ENCODE measurements around the gene ACLY.
"Not testable (repeated sequence)": the region's sequence is repeated elsewhere in the genome, so short reads cannot be mapped to it uniquely, and the experiment has no call there.

ACLY gene

GRCh38 chr17:41910701-41911391 lies 7.9 kb downstream of the ACLY start:
- no peak for DNase-seq

GRCh38 chr17:41909088-41909487 lies 9.7 kb downstream of the ACLY start:
- DNase-seq = no peak

- no peak for DNase-seq
Measured at GRCh38 chr17:41907633-41908539, 10.9 kb downstream of the ACLY start.

GRCh38 chr17:41907185-41907556 lies 11.6 kb downstream of the ACLY start:
- DNase-seq = no peak

GRCh38 chr17:41906465-41907184 lies 12.1 kb downstream of the ACLY start:
- no peak for DNase-seq

- no peak for DNase-seq
Measured at GRCh38 chr17:41905172-41905571, 13.6 kb downstream of the ACLY start.

- no peak for DNase-seq
Measured at GRCh38 chr17:41904242-41904841, 14.4 kb downstream of the ACLY start.

GRCh38 chr17:41901646-41902045 lies 17.1 kb downstream of the ACLY start:
- DNase-seq = no peak

GRCh38 chr17:41896726-41897125 lies 22.0 kb downstream of the ACLY start:
- DNase-seq = no peak

- DNase-seq = no peak
Measured at GRCh38 chr17:41895617-41896016, 23.1 kb downstream of the ACLY start.

GRCh38 chr17:41894791-41895331 lies 23.9 kb downstream of the ACLY start:
- no peak for DNase-seq

- no peak for DNase-seq
Measured at GRCh38 chr17:41893384-41893783, 25.4 kb downstream of the ACLY start.

- no peak for DNase-seq
Measured at GRCh38 chr17:41892021-41892376, 26.8 kb downstream of the ACLY start.

GRCh38 chr17:41891135-41892020 lies 27.4 kb downstream of the ACLY start:
- no peak for DNase-seq

- DNase-seq = no peak
Measured at GRCh38 chr17:41888332-41888965, 30.3 kb downstream of the ACLY start.

GRCh38 chr17:41885733-41886132 lies 33.0 kb downstream of the ACLY start:
- DNase-seq = no peak

GRCh38 chr17:41882756-41883155 lies 36.0 kb downstream of the ACLY start:
- DNase-seq = no peak

GRCh38 chr17:41880130-41880529 lies 38.6 kb downstream of the ACLY start:
- no peak for DNase-seq

GRCh38 chr17:41874293-41874670 lies 44.5 kb downstream of the ACLY start:
- not testable (repeated sequence) for DNase-seq

- DNase-seq = no peak
Measured at GRCh38 chr17:41873559-41874292, 45.0 kb downstream of the ACLY start.

- DNase-seq = no peak
Measured at GRCh38 chr17:41871789-41872188, 47.0 kb downstream of the ACLY start.
